GM12891 (cell line): ENCODE data around the gene DRD5.

ENCODE experiments used
- POLR2A ChIP-seq: IDR thresholded peaks from 2 replicates; pipeline ENCODE4 v1.6.1; 2011; ENCODE audit warnings: low read depth, low read length, control low read depth
- POU2F2 ChIP-seq: IDR thresholded peaks from 2 replicates; pipeline ENCODE4 v1.6.1; 2011; ENCODE audit warnings: low read depth, mild to moderate bottlenecking, control low read depth, low read length, moderate library complexity

GRCh38 chr4:9762823-9763475 lies 18.5 kb upstream of the DRD5 start:
- TF ChIP-seq POLR2A (no peak), POU2F2 (no peak)
